Esophagus muscularis mucosa (tissue), 3 donors: ENCODE data around the gene ATP6AP2.

Source experiments
- POLR2AphosphoS5 ChIP-seq, 2 donors: sonication (generic); formaldehyde crosslinking; IDR thresholded peaks; one replicate each; pipeline ENCODE4 v1.6.1; 2017; ENCODE audit warnings: antibody characterized with exemption in 2 of 2
- TF ChIP-seq, protein P1 (sequence below), 3 experiments: fragments of 200-600 bp in 2 of 3; fragments of 450-650 bp in 1 of 3; sonication (generic) in 2 of 3; IDR thresholded peaks; one replicate each; pipeline ENCODE4 v1.5.1; 2017 to 2019; ENCODE audit warnings: antibody characterized with exemption in 3 of 3, mild to moderate bottlenecking in 2 of 3, moderate library complexity in 1 of 3

DNA sequence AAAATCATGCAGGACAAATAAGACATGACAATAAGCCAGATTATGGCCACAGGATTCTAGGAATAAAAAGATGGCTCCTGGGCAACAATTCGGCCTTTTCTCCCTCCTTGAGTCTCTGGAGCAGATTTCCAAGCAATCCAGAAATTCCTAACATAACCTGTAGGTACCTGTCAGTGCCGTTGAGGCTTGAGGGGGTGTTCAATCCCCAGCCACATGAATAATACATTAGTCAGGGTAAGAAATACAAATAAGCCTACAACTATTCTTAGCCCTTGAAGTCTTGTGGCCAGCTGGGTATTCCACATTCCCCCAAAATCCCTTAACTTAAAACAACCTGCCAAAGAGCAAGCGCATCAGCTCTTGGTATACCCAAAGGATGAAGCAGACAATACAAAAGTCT, 56.9 kb downstream of the ATP6AP2 start:
- TF ChIP-seq POLR2AphosphoS5 (IDR thresholded peaks at IDR 0.05) = no peak
- TF ChIP-seq, protein P1, sequence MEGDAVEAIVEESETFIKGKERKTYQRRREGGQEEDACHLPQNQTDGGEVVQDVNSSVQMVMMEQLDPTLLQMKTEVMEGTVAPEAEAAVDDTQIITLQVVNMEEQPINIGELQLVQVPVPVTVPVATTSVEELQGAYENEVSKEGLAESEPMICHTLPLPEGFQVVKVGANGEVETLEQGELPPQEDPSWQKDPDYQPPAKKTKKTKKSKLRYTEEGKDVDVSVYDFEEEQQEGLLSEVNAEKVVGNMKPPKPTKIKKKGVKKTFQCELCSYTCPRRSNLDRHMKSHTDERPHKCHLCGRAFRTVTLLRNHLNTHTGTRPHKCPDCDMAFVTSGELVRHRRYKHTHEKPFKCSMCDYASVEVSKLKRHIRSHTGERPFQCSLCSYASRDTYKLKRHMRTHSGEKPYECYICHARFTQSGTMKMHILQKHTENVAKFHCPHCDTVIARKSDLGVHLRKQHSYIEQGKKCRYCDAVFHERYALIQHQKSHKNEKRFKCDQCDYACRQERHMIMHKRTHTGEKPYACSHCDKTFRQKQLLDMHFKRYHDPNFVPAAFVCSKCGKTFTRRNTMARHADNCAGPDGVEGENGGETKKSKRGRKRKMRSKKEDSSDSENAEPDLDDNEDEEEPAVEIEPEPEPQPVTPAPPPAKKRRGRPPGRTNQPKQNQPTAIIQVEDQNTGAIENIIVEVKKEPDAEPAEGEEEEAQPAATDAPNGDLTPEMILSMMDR (IDR thresholded peaks at IDR 0.05) = no peak
